Thyroid gland (tissue), 4 donors: ENCODE data around the gene POLR3E. TPM values are rescaled to one million over a fixed set of nuclear protein-coding genes. Genes with fewer than 3 reads are reported as not detected.

Experiments
- DNase-seq, 2 donors: peaks; one replicate each; pipeline ENCODE4 v3.0.0-alpha.2; 2019
- H3K27ac ChIP-seq, 3 donors: fragments of 200-600 bp; sonication (generic); 1 replicate in 2 of 3; 2 replicates in 1 of 3; pipeline ENCODE4 v1.5.1; 2016 to 2019; ENCODE audit warnings: mild to moderate bottlenecking in 1 of 3, moderate library complexity in 1 of 3
- H3K27me3 ChIP-seq: fragments of 200-600 bp; sonication (generic); one replicate; pipeline ENCODE4 v1.5.1; 2019
- H3K36me3 ChIP-seq, 2 donors: fragments of 200-600 bp; sonication (generic); one replicate each; pipeline ENCODE4 v1.5.1; 2016 to 2019
- H3K4me1 ChIP-seq, 2 donors: fragments of 200-600 bp; sonication (generic); one replicate each; pipeline ENCODE4 v1.5.1; 2017 to 2019
- H3K4me3 ChIP-seq, 3 donors: fragments of 200-600 bp; sonication (generic); replicated peaks in 1 of 3; 1 replicate in 2 of 3; 2 replicates in 1 of 3; pipeline ENCODE4 v1.5.1; 2016; ENCODE audit warnings: mild to moderate bottlenecking in 1 of 3
- H3K9me3 ChIP-seq: fragments of 200-600 bp; sonication (generic); one replicate; pipeline ENCODE4 v1.5.1; 2017
- CTCF ChIP-seq, 6 experiments: fragments of 200-600 bp in 3 of 6; fragments of 450-650 bp in 3 of 6; sonication (generic) in 3 of 6; IDR thresholded peaks; one replicate each; pipeline ENCODE4 v1.5.1; 2016 to 2019; ENCODE audit warnings: antibody characterized with exemption in 6 of 6, mild to moderate bottlenecking in 2 of 6, inconsistent platforms in 1 of 6, moderate library complexity in 1 of 6
- POLR2A ChIP-seq, 2 donors: fragments of 450-650 bp; IDR thresholded peaks; one replicate each; pipeline ENCODE4 v1.6.1; 2017; ENCODE audit warnings: antibody characterized with exemption in 2 of 2, mild to moderate bottlenecking in 2 of 2, moderate library complexity in 1 of 2
- WGBS, 2 donors: methylation state at CpG; one replicate each; pipeline ENCODE4 v1.1.5; 2017; 5-methylcytosine and 5-hydroxymethylcytosine counted together
- intact Hi-C: fragments of 100-400 bp; cut with DNase I; formaldehyde crosslinking; loops from one replicate; pipeline ENCODE4 v1.15.1; 2023
- total RNA-seq, 4 donors: library from RNA; depleted of rRNA; stranded (reverse); fragments of >200 nt; gene quantifications; one replicate each; pipeline ENCODE4 v1.2.3, GENCODE V29; 2016

POLR3E gene
- total RNA-seq, 4 donors from 2014 or later, result 66.7 to 115 (median 82.8) TPM

- H3K27ac ChIP-seq, result no peak overlapping the region
- TF ChIP-seq CTCF (IDR thresholded peaks at IDR 0.05), result no peak
- TF ChIP-seq POLR2A (IDR thresholded peaks at IDR 0.05), result no peak
- WGBS, 2 donors, result 88 to 96% methylated on average over 6 of the region's 6 CpGs
- no peak for DNase-seq
- intact Hi-C loops, result no loop called here
- H3K4me3 ChIP-seq, result no peak overlapping the region
- H3K36me3 ChIP-seq, result peaks cover 27 to 28% of the 10 kb centered on the region in 2 donors
- no peaks in the 10 kb centered on the region for H3K9me3 ChIP-seq
- no peaks in the 10 kb centered on the region for H3K27me3 ChIP-seq
- H3K4me1 ChIP-seq, result peaks cover 10 to 28% of the 10 kb centered on the region in 2 donors
These were observed 54.9 kb downstream of the POLR3E start for GRCh38 chr16:22352140-22352539.

GRCh38 chr16:22352723-22353122 is 55.5 kb downstream of the POLR3E start:
- WGBS, 2 donors, result 93 to 96% methylated on average over 5 of the region's 5 CpGs
- no peak overlapping the region for H3K27ac ChIP-seq
- intact Hi-C loops, result no loop called here
- TF ChIP-seq CTCF (IDR thresholded peaks at IDR 0.05), result no peak
- no peak for TF ChIP-seq POLR2A (IDR thresholded peaks at IDR 0.05)
- no peak overlapping the region for H3K4me3 ChIP-seq
- no peaks in the 10 kb centered on the region for H3K27me3 ChIP-seq
- no peaks in the 10 kb centered on the region for H3K9me3 ChIP-seq
- DNase-seq, result no peak
- peaks cover 12 to 30% of the 10 kb centered on the region in 2 donors for H3K4me1 ChIP-seq
- peaks cover 21 to 22% of the 10 kb centered on the region in 2 donors for H3K36me3 ChIP-seq

- H3K36me3 ChIP-seq, result peaks cover 15 to 16% of the 10 kb centered on the region in 2 donors
- no peaks in the 10 kb centered on the region for H3K9me3 ChIP-seq
- peak overlapping the region; percentile 20 to 60 (median 42) for H3K27ac ChIP-seq
- 55 to 76% methylated on average over 3 of the region's 3 CpGs for WGBS, 2 donors
- H3K4me1 ChIP-seq, result peaks cover 19 to 36% of the 10 kb centered on the region in 2 donors
- TF ChIP-seq CTCF (IDR thresholded peaks at IDR 0.05) (no peak), POLR2A (IDR thresholded peaks at IDR 0.05) (no peak)
- intact Hi-C loops, result no loop called here
- H3K4me3 ChIP-seq, result no peak overlapping the region
- DNase-seq, result no peak
- no peaks in the 10 kb centered on the region for H3K27me3 ChIP-seq
These were observed 56.1 kb downstream of the POLR3E start for GRCh38 chr16:22353191-22353919.

- intact Hi-C loops, result no loop called here
These were observed 56.8 kb downstream of the POLR3E start for GRCh38 chr16:22353933-22354541.

More at GRCh38 chr16:22353933-22354541, 56.8 kb downstream of the POLR3E start:
- no peak for TF ChIP-seq CTCF (IDR thresholded peaks at IDR 0.05)
- no peak for TF ChIP-seq POLR2A (IDR thresholded peaks at IDR 0.05)
- peak; percentile 8 to 14 for DNase-seq
- Histone ChIP-seq H3K4me1 (peaks cover 19 to 39% of the 10 kb centered on the region in 2 donors), H3K9me3 (no peaks in the 10 kb centered on the region), H3K27me3 (no peaks in the 10 kb centered on the region), H3K36me3 (peaks cover 8 to 9% of the 10 kb centered on the region in 2 donors), H3K4me3 (no peak overlapping the region), H3K27ac (peak overlapping the region; percentile 33 to 60 (median 42))
- 62 to 68% methylated on average over 5 of the region's 5 CpGs for WGBS, 2 donors
